Ovary (tissue), 9 donors: ENCODE data around the gene ARHGAP1. TPM values are rescaled to one million over a fixed set of nuclear protein-coding genes. Genes with fewer than 3 reads are reported as not detected.

Experiments
- DNase-seq, 5 donors: peaks; one replicate each; pipeline ENCODE4 v3.0.0-alpha.2; 2019 to 2020
- H3K27ac ChIP-seq, 2 donors: fragments of 200-600 bp; one replicate each; pipeline versions ENCODE4 v1.5.1 to v1.8.0; 2019 to 2022
- H3K27me3 ChIP-seq: fragments of 200-600 bp; one replicate; pipeline ENCODE4 v1.8.0; 2022
- H3K36me3 ChIP-seq: fragments of 200-600 bp; sonication (generic); one replicate; pipeline ENCODE4 v1.5.1; 2019
- H3K4me1 ChIP-seq: one replicate; pipeline ENCODE4 v1.8.1; 2013; ENCODE audit warnings: mild to moderate bottlenecking, moderate library complexity; ENCODE audit not compliant: insufficient read depth
- H3K4me3 ChIP-seq: fragments of 200-600 bp; sonication (generic); one replicate; pipeline ENCODE4 v1.5.1; 2017
- H3K9me3 ChIP-seq, 2 donors: fragments of 200-600 bp in 1 of 2; sonication (generic) in 1 of 2; one replicate each; pipeline versions ENCODE4 v1.5.1 to v1.8.1; 2013 to 2019; ENCODE audit warnings: mild to moderate bottlenecking in 1 of 2, moderate library complexity in 1 of 2
- EP300 ChIP-seq: sonication (generic); formaldehyde crosslinking; IDR thresholded peaks from one replicate; pipeline ENCODE4 v1.6.1; 2017; ENCODE audit warnings: antibody characterized with exemption
- POLR2A ChIP-seq: fragments of 450-650 bp; IDR thresholded peaks from one replicate; pipeline ENCODE4 v1.6.1; 2017; ENCODE audit warnings: antibody characterized with exemption, mild to moderate bottlenecking, moderate library complexity
- WGBS, 3 donors: extraction: QIAGEN DNeasy Blood & Tissue Kit in 1 of 3; methylation state at CpG; one replicate each; pipeline versions ENCODE4 v1.1.5 to v1.1.7; 2013 to 2017; 5-methylcytosine and 5-hydroxymethylcytosine counted together
- intact Hi-C, 4 donors: fragments of 100-400 bp; cut with DNase I; formaldehyde crosslinking; loops; one replicate each; pipeline versions ENCODE4 v1.11.0 to v1.15.1; 2022 to 2023
- polyA plus RNA-seq, 2 donors: library from polyadenylated mRNA; stranded (reverse); fragments of 200-250 nt in 1 of 2; fragments of 350-450 nt in 1 of 2; fragmentation: Illumina TruSeq in 1 of 2; extraction: RNeasy Lipid Tissue Mini Kit (QIAGEN cat#74804) in 1 of 2; gene quantifications; one replicate each; pipeline ENCODE4 v1.2.3, GENCODE V29; 2013 to 2014
- total RNA-seq, 7 donors: library from RNA; depleted of rRNA in 2 of 7; stranded (reverse); fragments of >200 nt in 2 of 7; fragmentation: NEBNext Ultra II Directional in 3 of 7; extraction: Animal tissue kit (Norgen Biotek cat#: 25700) in 3 of 7; gene quantifications; one replicate each; pipeline versions ENCODE4 v1.1.0 to v1.2.4, GENCODE V29; 2016 to 2023
- TF ChIP-seq, protein P1 (sequence below), 3 donors: fragments of 450-650 bp in 2 of 3; fragments of 200-600 bp in 1 of 3; IDR thresholded peaks; one replicate each; pipeline versions ENCODE4 v1.5.1 to v1.8.0; 2016 to 2022; ENCODE audit warnings: antibody characterized with exemption in 3 of 3, mild to moderate bottlenecking in 1 of 3
- donor health status: DM: no; HTN: no; CAD: no; lungs with moderate emphysema.
- donor health status: DM: no; HTN: no; CAD: no.
- donor health status: Bipolar disorder and iron deficiency.
- donor health status: DM: yes; HTN: yes; CAD: no.
- donor health status: DM: no; HTN: no; CAD: no.
- donor health status: DM: yes; HTN: yes; CAD: no.

ARHGAP1 gene
- total and polyA plus RNA-seq, 9 donors: 24.1 to 95.9 (median 73.3) TPM

DNA sequence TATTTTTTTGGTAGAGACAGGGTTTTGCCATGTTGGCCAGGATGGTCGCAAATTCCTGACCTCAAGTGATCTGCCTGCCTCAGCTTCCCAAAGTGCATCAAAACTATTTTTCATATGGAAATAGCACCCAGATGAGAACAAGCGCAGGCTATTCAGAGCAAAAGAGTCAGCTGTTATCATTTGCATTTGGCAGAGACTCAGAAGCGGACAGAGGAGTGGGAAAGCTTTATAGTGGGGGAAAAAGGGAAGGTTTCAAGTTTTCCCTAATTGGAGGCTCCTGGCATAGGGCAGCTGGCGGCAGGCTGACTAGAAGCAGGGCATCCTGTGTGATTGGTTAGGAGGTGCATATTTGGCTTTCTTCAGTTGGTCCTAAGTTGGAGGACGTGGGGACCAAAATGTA is 62.9 kb downstream of the ARHGAP1 start:
- TF ChIP-seq, protein P1, sequence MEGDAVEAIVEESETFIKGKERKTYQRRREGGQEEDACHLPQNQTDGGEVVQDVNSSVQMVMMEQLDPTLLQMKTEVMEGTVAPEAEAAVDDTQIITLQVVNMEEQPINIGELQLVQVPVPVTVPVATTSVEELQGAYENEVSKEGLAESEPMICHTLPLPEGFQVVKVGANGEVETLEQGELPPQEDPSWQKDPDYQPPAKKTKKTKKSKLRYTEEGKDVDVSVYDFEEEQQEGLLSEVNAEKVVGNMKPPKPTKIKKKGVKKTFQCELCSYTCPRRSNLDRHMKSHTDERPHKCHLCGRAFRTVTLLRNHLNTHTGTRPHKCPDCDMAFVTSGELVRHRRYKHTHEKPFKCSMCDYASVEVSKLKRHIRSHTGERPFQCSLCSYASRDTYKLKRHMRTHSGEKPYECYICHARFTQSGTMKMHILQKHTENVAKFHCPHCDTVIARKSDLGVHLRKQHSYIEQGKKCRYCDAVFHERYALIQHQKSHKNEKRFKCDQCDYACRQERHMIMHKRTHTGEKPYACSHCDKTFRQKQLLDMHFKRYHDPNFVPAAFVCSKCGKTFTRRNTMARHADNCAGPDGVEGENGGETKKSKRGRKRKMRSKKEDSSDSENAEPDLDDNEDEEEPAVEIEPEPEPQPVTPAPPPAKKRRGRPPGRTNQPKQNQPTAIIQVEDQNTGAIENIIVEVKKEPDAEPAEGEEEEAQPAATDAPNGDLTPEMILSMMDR (IDR thresholded peaks at IDR 0.05): no peak
- TF ChIP-seq EP300 (no peak), POLR2A (no peak)
- WGBS, 3 donors: 96 to 97% (median 96%) methylated on average over 5 of the region's 5 CpGs
- intact Hi-C loops: no loop called here

DNA sequence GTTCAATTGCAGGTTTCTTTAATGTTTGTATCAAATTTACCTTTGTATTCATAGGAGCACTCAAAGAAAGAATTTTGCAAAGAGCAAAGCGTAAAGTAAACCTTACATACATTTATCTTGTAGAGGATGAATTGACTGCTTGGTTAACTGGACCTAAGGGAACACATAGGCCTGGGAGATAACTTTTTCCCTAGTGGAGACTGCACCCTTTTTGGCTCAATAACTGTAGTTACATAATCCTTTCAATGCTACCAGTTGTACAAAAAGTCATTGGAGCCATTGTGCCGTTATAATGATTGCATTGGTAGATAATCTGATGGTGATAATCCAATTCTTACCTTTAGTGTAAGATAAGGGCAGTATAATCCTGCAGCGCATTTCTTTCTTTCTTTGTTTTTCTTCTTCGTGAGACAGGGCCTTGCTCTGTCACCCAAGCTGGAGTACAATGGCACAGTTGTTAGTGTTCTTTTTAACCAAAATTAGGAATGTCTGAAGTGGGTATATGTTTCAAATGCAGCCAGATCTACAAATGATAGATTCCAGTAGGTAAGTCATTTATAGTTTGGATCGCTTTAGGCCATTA is 64.8 kb downstream of the ARHGAP1 start:
- no peaks in the 10 kb centered on the region for H3K4me1 ChIP-seq
- H3K4me3 ChIP-seq: no peak overlapping the region
- intact Hi-C loops: no loop called here
- H3K9me3 ChIP-seq: no peaks in the 10 kb centered on the region
- no peaks in the 10 kb centered on the region for H3K27me3 ChIP-seq
- no peak overlapping the region for H3K27ac ChIP-seq
- no peak for DNase-seq
- WGBS, 3 donors: 93 to 95% (median 94%) methylated on average over 5 of the region's 5 CpGs
- no peaks in the 10 kb centered on the region for H3K36me3 ChIP-seq
- TF ChIP-seq EP300 (no peak), POLR2A (no peak)
- TF ChIP-seq, protein P1 (IDR thresholded peaks at IDR 0.05): no peak

More for the DNA sequence above, 62.9 kb downstream of the ARHGAP1 start:
- Histone ChIP-seq H3K27ac (no peak overlapping the region), H3K36me3 (no peaks in the 10 kb centered on the region), H3K9me3 (no peaks in the 10 kb centered on the region), H3K4me1 (no peaks in the 10 kb centered on the region), H3K27me3 (no peaks in the 10 kb centered on the region), H3K4me3 (no peak overlapping the region)
- DNase-seq: no peak

DNA sequence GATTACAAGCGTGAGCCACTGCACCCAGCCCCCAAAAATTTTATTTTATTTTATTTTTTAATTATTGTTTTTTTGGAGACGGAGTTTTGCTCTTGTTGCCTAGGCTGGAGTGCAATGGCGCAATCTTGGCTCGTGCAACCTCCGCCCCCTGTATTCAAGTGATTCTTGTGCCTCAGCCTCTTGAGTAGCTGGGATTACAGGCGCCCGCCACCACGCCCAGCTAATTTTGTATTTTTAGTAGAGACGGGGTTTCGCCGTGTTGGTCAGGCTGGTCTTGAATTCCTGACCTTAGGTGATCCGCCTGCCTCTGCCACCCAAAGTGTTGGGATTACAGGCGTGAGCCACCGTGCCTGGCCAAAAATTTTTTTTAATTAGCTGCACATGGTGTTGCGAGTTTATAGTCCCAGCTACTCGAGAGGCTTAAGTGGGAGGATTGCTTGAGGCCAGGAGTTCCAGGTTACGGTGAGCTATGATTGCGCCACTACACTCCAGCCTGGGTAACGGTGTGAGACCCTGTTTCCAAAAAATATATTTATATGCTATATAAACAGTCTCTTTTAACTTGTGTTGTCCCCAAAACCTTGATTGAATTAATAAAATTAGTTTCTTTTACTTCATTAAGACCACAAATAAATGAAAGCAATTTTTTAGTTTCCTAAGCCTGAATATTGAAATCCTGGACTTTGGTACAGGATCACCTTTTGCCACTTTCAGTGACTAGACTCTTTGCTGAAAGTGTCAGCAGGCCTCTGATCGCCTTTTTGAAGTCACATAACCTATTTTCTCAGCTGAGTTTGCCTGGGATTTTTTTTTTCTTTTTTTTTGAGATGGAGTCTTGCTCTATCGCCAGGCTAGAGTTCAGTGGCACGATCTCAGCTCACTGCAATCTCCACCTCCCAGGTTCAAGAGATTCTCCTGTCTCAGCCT is 66.9 kb downstream of the ARHGAP1 start:
- TF ChIP-seq, protein P1 (IDR thresholded peaks at IDR 0.05): no peak
- no peak for TF ChIP-seq EP300
- no peak for TF ChIP-seq POLR2A
- intact Hi-C loops: no loop called here
- DNase-seq: no peak
- H3K4me3 ChIP-seq: no peak overlapping the region
- 93% methylated on average over 22 of the region's 22 CpGs for WGBS, 3 donors
- H3K27ac ChIP-seq: no peak overlapping the region
- H3K27me3 ChIP-seq: no peaks in the 10 kb centered on the region
- H3K9me3 ChIP-seq: no peaks in the 10 kb centered on the region
- H3K4me1 ChIP-seq: no peaks in the 10 kb centered on the region
- no peaks in the 10 kb centered on the region for H3K36me3 ChIP-seq

DNA sequence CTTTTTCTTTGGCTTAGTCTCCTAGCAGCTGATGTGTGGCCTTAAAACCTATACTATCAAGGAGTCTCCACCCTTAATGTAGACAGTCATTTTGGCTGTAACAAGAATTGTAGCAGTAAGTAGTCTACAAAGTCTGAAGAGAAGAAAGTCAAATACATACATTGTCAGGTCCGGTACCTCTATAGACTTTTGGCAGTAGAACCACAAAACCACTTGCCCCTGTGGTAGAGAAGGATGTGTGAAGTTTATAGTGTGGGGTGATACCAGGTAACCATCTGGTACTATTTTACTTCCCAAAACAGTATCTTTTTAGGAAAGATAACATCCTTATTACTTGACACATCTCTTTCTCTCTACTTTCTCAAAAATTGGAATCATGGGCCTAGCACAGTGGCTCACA is 67.9 kb downstream of the ARHGAP1 start:
- Histone ChIP-seq H3K36me3 (no peaks in the 10 kb centered on the region), H3K4me1 (no peaks in the 10 kb centered on the region), H3K4me3 (no peak overlapping the region), H3K9me3 (no peaks in the 10 kb centered on the region), H3K27me3 (no peaks in the 10 kb centered on the region), H3K27ac (no peak overlapping the region)
- no peak for DNase-seq
- TF ChIP-seq EP300 (no peak), POLR2A (no peak)
- TF ChIP-seq, protein P1 (IDR thresholded peaks at IDR 0.05): no peak
- WGBS, 3 donors: 97 to 100% (median 100%) methylated on average over 1 of the region's 1 CpG
- intact Hi-C loops: no loop called here
